ENCODE results near the gene DNASE1L2. TPM values are rescaled to one million over a fixed set of nuclear protein-coding genes. Genes with fewer than 3 reads are reported as not detected.

The DNASE1L2 gene
- total RNA-seq, 1 experiment from 2014 or later: 2.7 TPM

- Histone ChIP-seq H3K9me3 (ENCODE audit: low read depth, low read length, poor library complexity, severe bottlenecking) (no peaks in the 10 kb centered on the region), H3K27ac (ENCODE audit: low read depth, low read length, poor library complexity, severe bottlenecking) (peak overlapping the region; percentile 90), H3K4me3 (ENCODE audit: low read depth, low read length, poor library complexity, severe bottlenecking) (peak overlapping the region; percentile 77), H3K4me1 (ENCODE audit: insufficient read depth, low read length, poor library complexity, severe bottlenecking) (peaks cover 18% of the 10 kb centered on the region), H3K27me3 (replicated peaks; ENCODE audit: insufficient read depth, low read depth, low read length, poor library complexity) (no peaks in the 10 kb centered on the region), H3K36me3 (ENCODE audit: insufficient read depth, low read length, poor library complexity, severe bottlenecking) (peaks cover 39% of the 10 kb centered on the region)
- intact Hi-C loops (cut with micrococcal nuclease; ENCODE audit: unreplicated experiment): no loop called here
- TF ChIP-seq EZH2 (IDR thresholded peaks at IDR 0.05; ENCODE audit: borderline replicate concordance, low read depth, low read length, poor library complexity, severe bottlenecking) (no peak), CTCF (conservative IDR thresholded peaks at IDR 0.05; ENCODE audit: low read depth, low read length) (no peak)
- CTCF ChIA-PET: interaction anchor here (0.6 to 0.9 kb wide), 2 partner anchors 193 to 234 kb away, joined by 3 read pairs; no protein-coding TSS in a partner anchor
- TSS peak; percentile 54 for BruUV-seq (replicated peaks)
- POLR2A ChIA-PET (ENCODE audit: low non-redundant PET): interaction anchor here (0.5 kb wide), 1 partner anchor 26 kb away, joined by 3 read pairs; no protein-coding TSS in a partner anchor
- DNase-seq (ENCODE audit: low spot score): peak; percentile 43
Observed at GRCh38 chr16:2250652-2251295, 14.5 kb downstream of the DNASE1L2 start.

GRCh38 chr16:2251296-2252111, 15.3 kb downstream of the DNASE1L2 start, which contains the start of gene ECI1:
ECI1 (minus strand) TSS chr16:2251587; CDS start chr16:2251566, 21 bp downstream.
- intact Hi-C loops (cut with micrococcal nuclease; ENCODE audit: unreplicated experiment): no loop called here
- no TSS peak for BruUV-seq (replicated peaks)
- H3K4me1 ChIP-seq (ENCODE audit: insufficient read depth, low read length, poor library complexity, severe bottlenecking): peaks cover 18% of the 10 kb centered on the region
- peak within 1 kb of the TSS; percentile 90 for H3K27ac ChIP-seq (ENCODE audit: low read depth, low read length, poor library complexity, severe bottlenecking)
- TF ChIP-seq CTCF (conservative IDR thresholded peaks at IDR 0.05; ENCODE audit: low read depth, low read length) (peak; percentile 66), EZH2 (IDR thresholded peaks at IDR 0.05; ENCODE audit: borderline replicate concordance, low read depth, low read length, poor library complexity, severe bottlenecking) (no peak)
- no peaks in the 10 kb centered on the region for H3K9me3 ChIP-seq (ENCODE audit: low read depth, low read length, poor library complexity, severe bottlenecking)
- peak within 1 kb of the TSS; percentile 77 for H3K4me3 ChIP-seq (ENCODE audit: low read depth, low read length, poor library complexity, severe bottlenecking)
- H3K27me3 ChIP-seq (replicated peaks; ENCODE audit: insufficient read depth, low read depth, low read length, poor library complexity): no peaks in the 10 kb centered on the region
- DNase-seq (ENCODE audit: low spot score): peak; percentile 87
- ChIA-PET POLR2A (ENCODE audit: low non-redundant PET) (interaction anchor here (0.5 to 0.7 kb wide), 2 partner anchors 25 to 284 kb away, joined by 3 read pairs; no protein-coding TSS in a partner anchor), CTCF (interaction anchor here (0.6 to 0.9 kb wide), 2 partner anchors 193 to 235 kb away, joined by 3 read pairs; no protein-coding TSS in a partner anchor)
- peaks cover 40% of the 10 kb centered on the region for H3K36me3 ChIP-seq (ENCODE audit: insufficient read depth, low read length, poor library complexity, severe bottlenecking)

- no peak overlapping the region for H3K4me3 ChIP-seq (ENCODE audit: low read depth, low read length, poor library complexity, severe bottlenecking)
- H3K4me1 ChIP-seq (ENCODE audit: insufficient read depth, low read length, poor library complexity, severe bottlenecking): peaks cover 18% of the 10 kb centered on the region
- no peaks in the 10 kb centered on the region for H3K9me3 ChIP-seq (ENCODE audit: low read depth, low read length, poor library complexity, severe bottlenecking)
- peaks cover 50% of the 10 kb centered on the region for H3K36me3 ChIP-seq (ENCODE audit: insufficient read depth, low read length, poor library complexity, severe bottlenecking)
- BruUV-seq (replicated peaks): no TSS peak
- no peaks in the 10 kb centered on the region for H3K27me3 ChIP-seq (replicated peaks; ENCODE audit: insufficient read depth, low read depth, low read length, poor library complexity)
- DNase-seq (ENCODE audit: low spot score): no peak
- no peak overlapping the region for H3K27ac ChIP-seq (ENCODE audit: low read depth, low read length, poor library complexity, severe bottlenecking)
- POLR2A ChIA-PET (ENCODE audit: low non-redundant PET): no interaction called here
- CTCF ChIA-PET: no interaction called here
- intact Hi-C loops (cut with micrococcal nuclease; ENCODE audit: unreplicated experiment): no loop called here
- TF ChIP-seq CTCF (conservative IDR thresholded peaks at IDR 0.05; ENCODE audit: low read depth, low read length) (no peak), EZH2 (IDR thresholded peaks at IDR 0.05; ENCODE audit: borderline replicate concordance, low read depth, low read length, poor library complexity, severe bottlenecking) (no peak)
Observed at GRCh38 chr16:2252806-2253148, 16.5 kb downstream of the DNASE1L2 start.

Measured in A673 (cell line).